Ovary (tissue), 9 donors: ENCODE measurements around the gene CAMTA1. TPM values are rescaled to one million over a fixed set of nuclear protein-coding genes. Genes with fewer than 3 reads are reported as not detected.

Experiments used
- DNase-seq, 5 donors: peaks; one replicate each; pipeline ENCODE4 v3.0.0-alpha.2; 2019 to 2020
- H3K27ac ChIP-seq, 2 donors: fragments of 200-600 bp; one replicate each; pipeline versions ENCODE4 v1.5.1 to v1.8.0; 2019 to 2022
- H3K27me3 ChIP-seq: fragments of 200-600 bp; one replicate; pipeline ENCODE4 v1.8.0; 2022
- H3K36me3 ChIP-seq: fragments of 200-600 bp; sonication (generic); one replicate; pipeline ENCODE4 v1.5.1; 2019
- H3K4me1 ChIP-seq: one replicate; pipeline ENCODE4 v1.8.1; 2013; ENCODE audit warnings: mild to moderate bottlenecking, moderate library complexity; ENCODE audit not compliant: insufficient read depth
- H3K4me3 ChIP-seq: fragments of 200-600 bp; sonication (generic); one replicate; pipeline ENCODE4 v1.5.1; 2017
- H3K9me3 ChIP-seq, 2 donors: fragments of 200-600 bp in 1 of 2; sonication (generic) in 1 of 2; one replicate each; pipeline versions ENCODE4 v1.5.1 to v1.8.1; 2013 to 2019; ENCODE audit warnings: mild to moderate bottlenecking in 1 of 2, moderate library complexity in 1 of 2
- EP300 ChIP-seq: sonication (generic); formaldehyde crosslinking; IDR thresholded peaks from one replicate; pipeline ENCODE4 v1.6.1; 2017; ENCODE audit warnings: antibody characterized with exemption
- POLR2A ChIP-seq: fragments of 450-650 bp; IDR thresholded peaks from one replicate; pipeline ENCODE4 v1.6.1; 2017; ENCODE audit warnings: antibody characterized with exemption, mild to moderate bottlenecking, moderate library complexity
- WGBS, 3 donors: extraction: QIAGEN DNeasy Blood & Tissue Kit in 1 of 3; methylation state at CpG; one replicate each; pipeline versions ENCODE4 v1.1.5 to v1.1.7; 2013 to 2017; 5-methylcytosine and 5-hydroxymethylcytosine counted together
- intact Hi-C, 4 donors: fragments of 100-400 bp; cut with DNase I; formaldehyde crosslinking; loops; one replicate each; pipeline versions ENCODE4 v1.11.0 to v1.15.1; 2022 to 2023
- polyA plus RNA-seq, 2 donors: library from polyadenylated mRNA; stranded (reverse); fragments of 200-250 nt in 1 of 2; fragments of 350-450 nt in 1 of 2; fragmentation: Illumina TruSeq in 1 of 2; extraction: RNeasy Lipid Tissue Mini Kit (QIAGEN cat#74804) in 1 of 2; gene quantifications; one replicate each; pipeline ENCODE4 v1.2.3, GENCODE V29; 2013 to 2014
- total RNA-seq, 7 donors: library from RNA; depleted of rRNA in 2 of 7; stranded (reverse); fragments of >200 nt in 2 of 7; fragmentation: NEBNext Ultra II Directional in 3 of 7; extraction: Animal tissue kit (Norgen Biotek cat#: 25700) in 3 of 7; gene quantifications; one replicate each; pipeline versions ENCODE4 v1.1.0 to v1.2.4, GENCODE V29; 2016 to 2023
- TF ChIP-seq, protein P1 (sequence below), 3 donors: fragments of 450-650 bp in 2 of 3; fragments of 200-600 bp in 1 of 3; IDR thresholded peaks; one replicate each; pipeline versions ENCODE4 v1.5.1 to v1.8.0; 2016 to 2022; ENCODE audit warnings: antibody characterized with exemption in 3 of 3, mild to moderate bottlenecking in 1 of 3
- donor health status: DM: no; HTN: no; CAD: no; lungs with moderate emphysema.
- donor health status: DM: no; HTN: no; CAD: no.
- donor health status: Bipolar disorder and iron deficiency.
- donor health status: DM: yes; HTN: yes; CAD: no.
- donor health status: DM: no; HTN: no; CAD: no.
- donor health status: DM: yes; HTN: yes; CAD: no.

CAMTA1 gene
- total and polyA plus RNA-seq, 9 donors, result 51.1 to 150 (median 67.4) TPM

DNA sequence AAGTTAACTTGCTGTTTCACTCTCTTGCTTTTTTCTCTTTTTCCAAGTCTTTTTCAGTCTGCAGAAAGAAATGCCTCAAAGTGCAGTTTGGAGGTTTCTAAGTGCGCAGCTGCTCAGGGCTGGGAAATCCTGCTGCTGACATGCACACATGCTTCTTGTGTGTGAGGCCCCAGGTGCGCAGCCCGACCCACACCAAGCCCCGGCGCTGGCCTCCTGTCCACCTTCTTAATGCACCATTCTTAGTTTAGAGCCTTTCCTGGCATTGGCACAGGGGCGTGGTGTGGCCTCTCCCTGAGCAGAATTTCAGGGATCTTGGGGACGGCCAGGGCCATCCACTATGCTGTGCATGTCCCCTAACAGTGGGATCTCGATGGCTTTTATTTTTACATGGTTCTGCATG lies 315.2 kb downstream of the CAMTA1 start:
- H3K4me3 ChIP-seq, result no peak overlapping the region
- DNase-seq, result no peak
- 66 to 75% (median 67%) methylated on average over 8 of the region's 8 CpGs for WGBS, 3 donors
- H3K4me1 ChIP-seq, result no peaks in the 10 kb centered on the region
- TF ChIP-seq, protein P1, sequence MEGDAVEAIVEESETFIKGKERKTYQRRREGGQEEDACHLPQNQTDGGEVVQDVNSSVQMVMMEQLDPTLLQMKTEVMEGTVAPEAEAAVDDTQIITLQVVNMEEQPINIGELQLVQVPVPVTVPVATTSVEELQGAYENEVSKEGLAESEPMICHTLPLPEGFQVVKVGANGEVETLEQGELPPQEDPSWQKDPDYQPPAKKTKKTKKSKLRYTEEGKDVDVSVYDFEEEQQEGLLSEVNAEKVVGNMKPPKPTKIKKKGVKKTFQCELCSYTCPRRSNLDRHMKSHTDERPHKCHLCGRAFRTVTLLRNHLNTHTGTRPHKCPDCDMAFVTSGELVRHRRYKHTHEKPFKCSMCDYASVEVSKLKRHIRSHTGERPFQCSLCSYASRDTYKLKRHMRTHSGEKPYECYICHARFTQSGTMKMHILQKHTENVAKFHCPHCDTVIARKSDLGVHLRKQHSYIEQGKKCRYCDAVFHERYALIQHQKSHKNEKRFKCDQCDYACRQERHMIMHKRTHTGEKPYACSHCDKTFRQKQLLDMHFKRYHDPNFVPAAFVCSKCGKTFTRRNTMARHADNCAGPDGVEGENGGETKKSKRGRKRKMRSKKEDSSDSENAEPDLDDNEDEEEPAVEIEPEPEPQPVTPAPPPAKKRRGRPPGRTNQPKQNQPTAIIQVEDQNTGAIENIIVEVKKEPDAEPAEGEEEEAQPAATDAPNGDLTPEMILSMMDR (IDR thresholded peaks at IDR 0.05), result no peak
- TF ChIP-seq POLR2A, result no peak
- no peak for TF ChIP-seq EP300
- H3K27me3 ChIP-seq, result no peaks in the 10 kb centered on the region
- intact Hi-C loops, result no loop called here
- H3K9me3 ChIP-seq, result no peaks in the 10 kb centered on the region
- H3K36me3 ChIP-seq, result no peaks in the 10 kb centered on the region
- no peak overlapping the region for H3K27ac ChIP-seq

DNA sequence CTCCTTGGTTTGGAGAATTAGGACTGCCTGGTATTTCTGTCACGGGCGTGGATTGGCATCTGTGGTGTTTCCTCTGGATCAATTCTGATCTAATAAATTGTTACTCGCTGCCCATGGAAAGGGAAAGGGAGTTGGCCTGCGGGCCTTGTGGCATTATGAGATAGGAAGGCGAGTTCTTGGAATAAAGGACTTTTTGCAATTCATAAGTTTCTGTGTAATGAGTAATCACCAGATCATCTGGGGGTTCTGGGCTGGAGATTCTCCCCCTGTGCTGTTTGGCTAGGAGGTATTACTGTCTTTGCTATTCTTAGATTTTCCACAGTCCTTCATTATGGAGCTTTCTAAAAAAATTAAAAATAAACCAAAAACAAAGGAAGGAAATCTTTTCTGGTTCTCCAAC lies 315.9 kb downstream of the CAMTA1 start:
- Histone ChIP-seq H3K9me3 (no peaks in the 10 kb centered on the region), H3K4me3 (no peak overlapping the region), H3K36me3 (no peaks in the 10 kb centered on the region), H3K27me3 (no peaks in the 10 kb centered on the region), H3K4me1 (no peaks in the 10 kb centered on the region), H3K27ac (no peak overlapping the region)
- TF ChIP-seq POLR2A (no peak), EP300 (no peak)
- TF ChIP-seq, protein P1 (IDR thresholded peaks at IDR 0.05), result no peak
- intact Hi-C loops, result no loop called here
- no peak for DNase-seq
- 81 to 88% (median 86%) methylated on average over 5 of the region's 5 CpGs for WGBS, 3 donors

DNA sequence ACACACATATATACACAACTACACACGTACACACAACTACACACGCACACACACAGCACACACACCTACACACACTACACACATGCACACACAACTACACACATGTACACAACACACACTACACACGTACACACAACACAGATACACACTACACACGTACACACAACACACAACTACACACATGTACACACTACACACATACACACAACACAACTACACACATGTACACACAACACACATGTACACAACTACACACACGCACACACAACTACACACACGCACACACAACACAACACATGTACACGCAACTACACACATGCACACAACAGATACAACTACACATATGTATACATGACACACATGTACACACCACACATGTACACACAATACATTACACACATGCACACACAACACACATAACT lies 318.1 kb downstream of the CAMTA1 start:
- intact Hi-C loops, result no loop called here
- Histone ChIP-seq H3K9me3 (no peaks in the 10 kb centered on the region), H3K4me3 (no peak overlapping the region), H3K4me1 (no peaks in the 10 kb centered on the region), H3K36me3 (no peaks in the 10 kb centered on the region), H3K27ac (no peak overlapping the region), H3K27me3 (no peaks in the 10 kb centered on the region)
- WGBS, 3 donors, result 84 to 89% (median 86%) methylated on average over 7 of the region's 7 CpGs
- no peak for DNase-seq
- no peak for TF ChIP-seq EP300
- TF ChIP-seq, protein P1 (IDR thresholded peaks at IDR 0.05), result no peak
- TF ChIP-seq POLR2A, result no peak

DNA sequence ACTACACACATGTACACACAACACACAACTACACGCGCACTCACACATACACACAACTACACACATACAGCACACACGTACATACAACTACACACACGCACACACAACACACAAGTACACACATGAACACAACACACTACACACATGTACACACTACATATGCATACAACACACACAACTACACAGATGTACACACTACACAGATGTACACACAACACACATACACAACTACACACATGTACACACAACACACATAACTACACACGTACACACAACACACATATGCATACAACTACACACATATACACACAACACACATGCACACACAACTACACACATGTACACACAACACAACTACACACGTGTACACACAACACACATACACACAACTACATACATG lies 318.6 kb downstream of the CAMTA1 start:
- Histone ChIP-seq H3K4me3 (no peak overlapping the region), H3K27me3 (no peaks in the 10 kb centered on the region), H3K36me3 (no peaks in the 10 kb centered on the region), H3K4me1 (no peaks in the 10 kb centered on the region), H3K9me3 (no peaks in the 10 kb centered on the region), H3K27ac (no peak overlapping the region)
- DNase-seq, result no peak
- 71 to 82% (median 79%) methylated on average over 6 of the region's 6 CpGs for WGBS, 3 donors
- TF ChIP-seq, protein P1 (IDR thresholded peaks at IDR 0.05), result no peak
- TF ChIP-seq EP300 (no peak), POLR2A (no peak)
- intact Hi-C loops, result no loop called here

DNA sequence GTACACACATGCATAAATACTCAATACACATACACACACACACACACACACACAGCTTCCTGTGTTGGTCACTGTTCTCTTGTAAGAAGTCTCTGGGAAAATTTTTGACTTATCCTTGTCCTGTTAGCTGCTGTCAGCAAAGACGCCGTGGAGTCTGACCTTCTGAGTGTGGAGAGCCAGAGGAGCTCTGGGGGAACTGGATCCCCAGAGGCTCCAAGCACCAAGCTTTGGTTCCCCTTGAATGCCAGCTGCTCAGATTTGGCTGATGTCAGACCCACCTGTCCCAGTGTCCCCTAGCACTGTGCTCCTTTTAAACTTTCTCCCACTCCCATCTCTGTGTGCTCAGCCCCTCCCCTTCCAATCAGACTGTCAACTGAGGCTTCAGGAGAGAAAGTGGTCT lies 319.1 kb downstream of the CAMTA1 start:
- Histone ChIP-seq H3K9me3 (no peaks in the 10 kb centered on the region), H3K4me3 (no peak overlapping the region), H3K4me1 (no peaks in the 10 kb centered on the region), H3K27ac (no peak overlapping the region), H3K27me3 (no peaks in the 10 kb centered on the region), H3K36me3 (no peaks in the 10 kb centered on the region)
- DNase-seq, result no peak
- intact Hi-C loops, result no loop called here
- TF ChIP-seq POLR2A (no peak), EP300 (no peak)
- TF ChIP-seq, protein P1 (IDR thresholded peaks at IDR 0.05), result no peak
- WGBS, 3 donors, result 32 to 38% (median 34%) methylated on average over 2 of the region's 2 CpGs
